ENCODE data around the gene IFNG.

IFNG gene

GRCh38 chr12:68129979-68130378 lies 29.6 kb downstream of the IFNG start:
- H3K36me3 ChIP-seq, result no peaks in the 10 kb centered on the region
- no peaks in the 10 kb centered on the region for H4K20me1 ChIP-seq
- no peak overlapping the region for H3K4me2 ChIP-seq
- H3K27ac ChIP-seq, result no peak overlapping the region
- peaks cover 61 to 78% (median 67%) of the 10 kb centered on the region in 11 experiments for H3K9me3 ChIP-seq (replicated peaks in 1 of 11)
- peaks cover 0 to 5% (median 0%) of the 10 kb centered on the region in 10 experiments; a peak in 1 of 20 replicates for H3K4me1 ChIP-seq
- no peaks in the 10 kb centered on the region for H3K27me3 ChIP-seq
- no peak overlapping the region; a peak in 1 of 20 replicates for H3K4me3 ChIP-seq
- no peak for TF ChIP-seq Cebpa-rat (IDR thresholded peaks at IDR 0.05)
- no peak overlapping the region for H3K9ac ChIP-seq

- Histone ChIP-seq H3K4me3 (peak overlapping the region in 1 of 10 experiments; percentile 17; a peak in 1 of 20 replicates), H3K27me3 (no peaks in the 10 kb centered on the region), H3K4me2 (peak overlapping the region in 9 of 11 experiments; percentile 3 to 68 (median 46); a peak in 13 of 22 replicates), H3K9me3 (replicated peaks in 1 of 11) (peaks cover 9 to 38% (median 21%) of the 10 kb centered on the region in 11 experiments), H3K27ac (no peak overlapping the region), H4K20me1 (no peaks in the 10 kb centered on the region), H3K4me1 (peaks cover 0 to 32% (median 21%) of the 10 kb centered on the region in 10 experiments; a peak in 16 of 20 replicates), H3K9ac (no peak overlapping the region), H3K36me3 (no peaks in the 10 kb centered on the region)
- TF ChIP-seq Cebpa-rat (IDR thresholded peaks at IDR 0.05), result no peak
Measured at GRCh38 chr12:68122236-68122920, 37.2 kb downstream of the IFNG start.

- Histone ChIP-seq H4K20me1 (no peaks in the 10 kb centered on the region), H3K4me3 (no peak overlapping the region), H3K36me3 (no peaks in the 10 kb centered on the region), H3K27me3 (no peaks in the 10 kb centered on the region), H3K9ac (no peak overlapping the region), H3K9me3 (replicated peaks in 1 of 11) (peaks cover 8 to 31% (median 15%) of the 10 kb centered on the region in 11 experiments), H3K27ac (no peak overlapping the region), H3K4me1 (peaks cover 0 to 32% (median 23%) of the 10 kb centered on the region in 10 experiments; a peak in 16 of 20 replicates), H3K4me2 (peak overlapping the region in 4 of 11 experiments; percentile 8 to 68 (median 60); a peak in 6 of 22 replicates)
- no peak for TF ChIP-seq Cebpa-rat (IDR thresholded peaks at IDR 0.05)
Measured at GRCh38 chr12:68121143-68121542, 38.4 kb downstream of the IFNG start.

- TF ChIP-seq Cebpa-rat (IDR thresholded peaks at IDR 0.05), result no peak
- Histone ChIP-seq H3K27me3 (no peaks in the 10 kb centered on the region), H3K27ac (no peak overlapping the region), H3K9ac (no peak overlapping the region), H3K9me3 (replicated peaks in 1 of 11) (peaks cover 6 to 18% (median 11%) of the 10 kb centered on the region in 11 experiments), H3K4me2 (peak overlapping the region in 6 of 11 experiments; percentile 1 to 42 (median 10); a peak in 5 of 22 replicates), H3K4me1 (peaks cover 0 to 35% (median 23%) of the 10 kb centered on the region in 10 experiments; a peak in 16 of 20 replicates), H3K36me3 (no peaks in the 10 kb centered on the region), H4K20me1 (no peaks in the 10 kb centered on the region), H3K4me3 (no peak overlapping the region)
Measured at GRCh38 chr12:68119724-68120211, 39.8 kb downstream of the IFNG start.

- H3K4me3 ChIP-seq, result no peak overlapping the region
- no peak overlapping the region for H3K9ac ChIP-seq
- H3K27me3 ChIP-seq, result no peaks in the 10 kb centered on the region
- H3K27ac ChIP-seq, result no peak overlapping the region
- peak overlapping the region in 2 of 11 experiments; percentile 23 to 42; a peak in 3 of 22 replicates for H3K4me2 ChIP-seq
- H3K9me3 ChIP-seq (replicated peaks in 1 of 11), result peaks cover 1 to 13% (median 6%) of the 10 kb centered on the region in 11 experiments; a peak in 17 of 22 replicates
- no peaks in the 10 kb centered on the region for H3K36me3 ChIP-seq
- no peak for TF ChIP-seq Cebpa-rat (IDR thresholded peaks at IDR 0.05)
- H3K4me1 ChIP-seq, result peaks cover 0 to 40% (median 23%) of the 10 kb centered on the region in 10 experiments; a peak in 16 of 20 replicates
- H4K20me1 ChIP-seq, result no peaks in the 10 kb centered on the region
Measured at GRCh38 chr12:68119250-68119649, 40.3 kb downstream of the IFNG start.

- peaks cover 0 to 2% (median 0%) of the 10 kb centered on the region in 11 experiments; a peak in 3 of 22 replicates for H3K9me3 ChIP-seq (replicated peaks in 1 of 11)
- H3K4me3 ChIP-seq, result no peak overlapping the region
- TF ChIP-seq Cebpa-rat (IDR thresholded peaks at IDR 0.05), result no peak
- H3K27ac ChIP-seq, result no peak overlapping the region
- no peak overlapping the region for H3K9ac ChIP-seq
- H3K36me3 ChIP-seq, result no peaks in the 10 kb centered on the region
- no peaks in the 10 kb centered on the region for H4K20me1 ChIP-seq
- H3K4me1 ChIP-seq, result peaks cover 0 to 40% (median 23%) of the 10 kb centered on the region in 10 experiments; a peak in 16 of 20 replicates
- H3K4me2 ChIP-seq, result no peak overlapping the region
- no peaks in the 10 kb centered on the region for H3K27me3 ChIP-seq
Measured at GRCh38 chr12:68118096-68118755, 41.3 kb downstream of the IFNG start.

- Histone ChIP-seq H3K27me3 (no peaks in the 10 kb centered on the region), H3K9me3 (replicated peaks in 1 of 11) (no peaks in the 10 kb centered on the region), H3K9ac (no peak overlapping the region), H4K20me1 (no peaks in the 10 kb centered on the region), H3K4me1 (peaks cover 0 to 42% (median 23%) of the 10 kb centered on the region in 10 experiments; a peak in 17 of 20 replicates), H3K27ac (no peak overlapping the region), H3K36me3 (no peaks in the 10 kb centered on the region), H3K4me3 (no peak overlapping the region), H3K4me2 (no peak overlapping the region)
- no peak for TF ChIP-seq Cebpa-rat (IDR thresholded peaks at IDR 0.05)
Measured at GRCh38 chr12:68117661-68118060, 41.9 kb downstream of the IFNG start.

- Histone ChIP-seq H3K4me1 (peaks cover 0 to 49% (median 5%) of the 10 kb centered on the region in 10 experiments; a peak in 6 of 20 replicates), H3K4me2 (peak overlapping the region in 1 of 11 experiments; percentile 21; a peak in 2 of 22 replicates), H4K20me1 (no peaks in the 10 kb centered on the region), H3K4me3 (no peak overlapping the region), H3K27me3 (no peaks in the 10 kb centered on the region), H3K27ac (no peak overlapping the region), H3K9ac (no peak overlapping the region), H3K36me3 (no peaks in the 10 kb centered on the region), H3K9me3 (replicated peaks in 1 of 11) (no peaks in the 10 kb centered on the region)
- no peak for TF ChIP-seq Cebpa-rat (IDR thresholded peaks at IDR 0.05)
Measured at GRCh38 chr12:68115281-68115680, 44.3 kb downstream of the IFNG start.

GRCh38 chr12:68114606-68115005 lies 44.9 kb downstream of the IFNG start:
- Histone ChIP-seq H3K4me2 (peak overlapping the region in 1 of 11 experiments; percentile 21; a peak in 2 of 22 replicates), H3K4me1 (peaks cover 0 to 49% (median 1%) of the 10 kb centered on the region in 10 experiments; a peak in 7 of 20 replicates), H3K4me3 (no peak overlapping the region), H3K9me3 (replicated peaks in 1 of 11) (no peaks in the 10 kb centered on the region), H4K20me1 (no peaks in the 10 kb centered on the region), H3K27me3 (no peaks in the 10 kb centered on the region), H3K27ac (no peak overlapping the region), H3K9ac (no peak overlapping the region), H3K36me3 (no peaks in the 10 kb centered on the region)
- TF ChIP-seq Cebpa-rat (IDR thresholded peaks at IDR 0.05), result no peak
